Jurkat, Clone E6-1 (cell line): Measurements from ENCODE around the gene ACCS.

ENCODE experiments used
- DNase-seq: peaks from one replicate; pipeline ENCODE4 v3.0.0-alpha.2; 2011; ENCODE audit warnings: low read depth, low spot score
- H3K4me3 ChIP-seq: 2 replicates; pipeline ENCODE4 v1.5.1; 2011; ENCODE audit warnings: mild to moderate bottlenecking, low read length, control low read depth, moderate library complexity

Gene ACCS

GRCh38 chr11:44034639-44035038 lies 31.4 kb upstream of the ACCS start:
- no peak for DNase-seq

DNA sequence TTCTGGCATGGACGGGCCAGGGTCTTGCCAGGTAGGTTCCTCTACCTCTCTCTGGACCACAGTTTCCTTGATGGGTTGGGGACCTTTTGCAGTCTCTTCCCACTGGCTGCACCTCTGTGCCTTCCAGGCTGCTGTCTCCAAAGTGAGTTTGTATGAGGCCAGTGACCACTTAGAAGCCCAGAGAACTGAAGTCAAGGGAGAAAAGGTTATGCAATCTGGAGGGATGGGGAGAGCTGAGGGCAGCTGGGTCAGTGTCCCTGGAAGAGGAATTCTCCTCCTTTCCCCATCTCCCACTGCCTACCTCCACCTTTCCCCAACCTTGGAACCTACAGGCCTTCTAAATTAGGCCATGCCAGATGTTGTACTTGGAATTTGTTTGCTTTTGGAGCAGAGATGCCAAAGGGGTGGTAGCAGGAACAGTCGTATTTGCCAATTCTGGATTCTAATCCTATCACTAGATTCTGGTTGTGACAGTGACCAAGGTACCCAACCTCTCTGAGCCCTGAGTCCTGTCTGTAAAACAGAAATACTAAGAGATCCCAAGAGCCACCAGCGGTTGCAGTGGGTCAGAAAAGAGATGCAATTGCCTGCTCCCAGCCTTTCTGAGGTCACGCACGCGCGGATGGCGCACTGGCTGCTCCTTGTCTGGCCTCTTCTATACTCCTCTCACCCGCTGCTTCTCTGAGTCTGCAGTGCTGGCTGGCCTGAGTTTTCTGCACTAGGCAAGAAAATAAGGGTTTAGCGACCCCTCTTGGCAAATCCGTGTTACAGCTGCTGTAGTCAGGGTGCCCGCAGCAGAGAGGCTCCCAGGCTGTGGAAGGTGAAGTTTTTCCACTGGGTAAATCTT lies 29.0 kb upstream of the ACCS start:
- DNase-seq, result peak; percentile 27

More at GRCh38 chr11:44034639-44035038, 31.4 kb upstream of the ACCS start:
- no peak overlapping the region for H3K4me3 ChIP-seq

GRCh38 chr11:44037658-44037998 lies 28.4 kb upstream of the ACCS start:
- no peak overlapping the region for H3K4me3 ChIP-seq
- no peak for DNase-seq

More for the DNA sequence above, 29.0 kb upstream of the ACCS start:
- no peak overlapping the region for H3K4me3 ChIP-seq

- no peak overlapping the region for H3K4me3 ChIP-seq
- no peak for DNase-seq
These were observed 22.9 kb upstream of the ACCS start for GRCh38 chr11:44043157-44043556.

- DNase-seq, result no peak
- H3K4me3 ChIP-seq, result no peak overlapping the region
These were observed 19.9 kb upstream of the ACCS start for GRCh38 chr11:44046182-44046581.

DNA sequence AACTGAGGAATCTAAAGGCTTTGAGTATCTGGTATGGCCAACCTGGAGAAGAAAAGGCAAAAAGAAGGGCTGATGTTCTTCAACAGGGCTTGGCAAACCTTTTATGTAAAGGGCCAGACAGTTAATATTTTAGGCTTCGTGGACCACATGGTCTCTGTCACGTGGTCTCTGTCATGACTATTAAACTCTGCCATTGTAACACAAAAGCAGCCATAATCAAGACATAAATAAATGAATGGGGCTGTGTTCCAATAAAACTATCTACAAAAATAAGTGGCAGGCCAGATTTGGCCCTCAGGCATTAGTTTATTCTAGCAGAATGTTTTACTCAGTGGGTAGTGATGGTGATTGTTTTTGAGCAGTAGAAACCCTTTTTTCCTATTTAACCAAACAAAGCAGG lies 18.8 kb upstream of the ACCS start:
- no peak for DNase-seq
- no peak overlapping the region for H3K4me3 ChIP-seq

- DNase-seq, result no peak
- H3K4me3 ChIP-seq, result no peak within 1 kb of the TSS
These were observed 18.1 kb upstream of the ACCS start, which contains the start of gene ACCSL for GRCh38 chr11:44047931-44048431. Gene ACCSL, plus strand, starts transcription at chr11:44047981. Its CDS starts 56 bp downstream, at chr11:44048037.

GRCh38 chr11:44049832-44050231 lies 16.2 kb upstream of the ACCS start:
- no peak for DNase-seq

GRCh38 chr11:44051171-44051570 lies 14.9 kb upstream of the ACCS start:
- DNase-seq, result no peak
- H3K4me3 ChIP-seq, result no peak overlapping the region

More at GRCh38 chr11:44049832-44050231, 16.2 kb upstream of the ACCS start:
- no peak overlapping the region for H3K4me3 ChIP-seq

DNA sequence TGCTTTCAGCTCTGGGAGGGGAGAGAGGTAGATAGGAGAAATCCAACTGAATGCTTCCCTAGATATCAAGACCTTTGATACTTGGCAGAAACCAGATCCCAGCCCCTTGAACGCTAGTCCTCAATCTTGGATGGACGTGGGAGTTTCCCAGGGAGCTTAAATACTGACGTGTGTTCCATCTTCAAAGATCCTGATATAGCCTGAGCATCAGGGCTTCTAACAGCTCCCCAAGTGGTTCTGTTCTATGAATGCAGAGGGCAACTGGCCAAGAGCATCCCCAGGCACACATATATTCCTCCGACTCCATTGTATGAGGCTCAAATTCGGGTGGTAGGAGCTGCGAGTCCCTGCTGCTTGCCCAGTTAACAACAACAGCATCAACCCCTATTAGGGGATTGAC lies 8.7 kb upstream of the ACCS start:
- H3K4me3 ChIP-seq, result no peak overlapping the region
- DNase-seq, result no peak

DNA sequence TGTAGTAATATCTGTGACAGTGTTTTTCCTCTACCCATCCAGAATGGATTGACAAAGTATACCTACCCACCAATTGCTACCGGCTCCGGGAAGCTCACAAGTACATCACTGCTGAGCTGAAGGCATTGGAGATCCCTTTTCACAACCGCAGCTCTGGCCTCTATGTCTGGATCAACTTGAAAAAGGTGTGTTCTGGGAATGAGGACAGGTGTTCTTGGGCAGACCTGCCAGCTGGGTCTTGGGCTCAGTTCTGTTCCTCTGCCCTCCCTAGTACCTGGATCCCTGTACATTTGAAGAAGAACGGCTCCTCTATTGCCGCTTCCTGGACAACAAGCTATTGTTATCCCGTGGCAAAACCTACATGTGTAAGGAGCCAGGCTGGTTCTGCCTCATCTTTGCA lies 7.8 kb upstream of the ACCS start:
- no peak for DNase-seq
- no peak overlapping the region for H3K4me3 ChIP-seq

- no peak overlapping the region for H3K4me3 ChIP-seq
- no peak for DNase-seq
These were observed 859 bp upstream of the ACCS start for GRCh38 chr11:44065161-44065661.

- H3K4me3 ChIP-seq, result no peak overlapping the region
- DNase-seq, result no peak
These were observed 667 bp downstream of the ACCS start for GRCh38 chr11:44066732-44067141.

DNA sequence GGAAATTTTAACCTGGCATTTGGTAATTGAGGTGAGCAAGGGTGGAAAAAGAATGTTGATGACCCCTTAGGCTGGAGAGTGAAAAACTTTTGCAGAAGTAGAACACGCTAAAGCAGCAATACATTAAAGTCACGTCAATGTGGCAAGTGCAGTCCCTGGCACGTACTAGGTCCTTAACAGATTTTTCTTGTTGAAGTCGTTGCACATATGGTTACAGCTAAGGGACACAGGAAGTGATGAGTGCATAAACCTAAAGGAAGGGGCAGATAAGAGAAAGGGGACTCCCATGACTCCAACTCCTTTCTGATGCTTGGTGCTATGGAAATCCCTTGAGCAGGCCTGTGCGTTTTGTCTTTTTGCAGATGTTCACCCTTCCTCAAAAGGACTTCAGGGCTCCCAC lies 1.2 kb downstream of the ACCS start:
- DNase-seq, result no peak
- no peak overlapping the region for H3K4me3 ChIP-seq

DNA sequence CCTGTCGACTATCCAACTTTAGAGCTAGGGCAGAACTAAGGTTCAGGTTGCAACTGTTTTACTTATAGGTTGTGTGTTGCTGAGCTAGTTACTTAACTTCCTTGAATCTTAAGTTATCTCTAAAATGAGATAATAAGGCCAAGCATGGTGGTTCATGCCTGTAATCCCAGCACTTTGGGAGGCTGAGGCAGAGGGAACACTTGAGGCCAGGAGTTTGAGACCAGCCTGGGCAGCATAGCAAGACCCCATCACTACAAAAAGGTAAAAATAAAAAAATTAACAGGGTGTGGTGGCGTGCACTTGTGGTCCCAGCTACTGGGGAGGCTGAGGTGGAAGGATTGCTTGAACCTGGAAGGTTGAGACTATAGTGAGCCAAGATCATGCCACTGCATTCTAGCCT lies 2.1 kb downstream of the ACCS start:
- H3K4me3 ChIP-seq, result no peak overlapping the region
- no peak for DNase-seq

- no peak for DNase-seq
- no peak overlapping the region for H3K4me3 ChIP-seq
These were observed 5.1 kb downstream of the ACCS start for GRCh38 chr11:44071157-44071556.

- DNase-seq, result no peak
These were observed 6.9 kb downstream of the ACCS start for GRCh38 chr11:44072757-44073658.

GRCh38 chr11:44078794-44079193 lies 12.7 kb downstream of the ACCS start:
- DNase-seq, result no peak
- H3K4me3 ChIP-seq, result no peak overlapping the region

More at GRCh38 chr11:44072757-44073658, 6.9 kb downstream of the ACCS start:
- no peak overlapping the region for H3K4me3 ChIP-seq

- no peak overlapping the region for H3K4me3 ChIP-seq
These were observed 13.3 kb downstream of the ACCS start for GRCh38 chr11:44079376-44079775.

DNA sequence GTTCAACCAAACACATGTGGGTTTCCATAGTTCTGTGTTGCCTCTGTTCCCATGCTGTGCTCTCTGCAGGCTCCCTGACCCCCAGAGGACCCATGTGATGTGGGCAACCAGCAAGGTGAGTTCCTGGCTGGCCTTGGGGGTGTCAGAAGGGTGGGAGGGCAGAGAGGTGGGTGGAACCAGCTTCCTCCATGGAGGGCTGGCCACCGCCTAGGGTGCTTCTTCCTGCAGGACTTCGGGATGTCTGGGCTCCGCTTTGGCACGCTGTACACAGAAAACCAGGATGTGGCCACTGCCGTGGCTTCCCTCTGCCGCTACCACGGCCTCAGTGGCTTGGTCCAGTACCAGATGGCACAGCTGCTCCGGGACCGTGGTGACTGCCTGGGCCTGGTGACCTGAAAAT lies 14.9 kb downstream of the ACCS start:
- no peak overlapping the region for H3K4me3 ChIP-seq
- DNase-seq, result no peak

More at GRCh38 chr11:44079376-44079775, 13.3 kb downstream of the ACCS start:
- no peak for DNase-seq
